HepG2 (cell line): ENCODE results near the gene MYOZ3. TPM values are rescaled to one million over a fixed set of nuclear protein-coding genes. Genes with fewer than 3 reads are reported as not detected.

Experiments
- ZMAT3 ChIP-seq: sonication (generic); formaldehyde crosslinking; conservative IDR thresholded peaks from 2 replicates; pipeline ENCODE4 v1.7.0; 2021; ENCODE audit warnings: missing genetic modification reagents
- ZNF563 ChIP-seq: sonication (generic); formaldehyde crosslinking; IDR thresholded peaks from 2 replicates; pipeline ENCODE4 v1.8.0; 2022; ENCODE audit warnings: mild to moderate bottlenecking, moderate library complexity, missing genetic modification reagents
- ZNF570 ChIP-seq: sonication (generic); formaldehyde crosslinking; IDR thresholded peaks from 2 replicates; pipeline ENCODE4 v1.4.0; 2020; ENCODE audit warnings: mild to moderate bottlenecking, missing genetic modification reagents, borderline replicate concordance
- polyA plus RNA-seq, 8 experiments: library from polyadenylated mRNA; depleted of rRNA in 3 of 8; stranded (reverse) in 7 of 8; unstranded in 1 of 8; fragments of >200 nt; fragmentation: Illumina TruSeq in 4 of 8; extraction: Trizol in 4 of 8; gene quantifications; 2 replicates each; pipeline versions ENCODE4 v1.2.1 to v1.2.3, GENCODE V29; 2011 to 2016; ENCODE audit warnings: low read depth in 4 of 8, missing spikeins in 1 of 8, mixed read lengths in 1 of 8; ENCODE audit not compliant: insufficient read depth in 1 of 8
- total RNA-seq, 5 experiments: library from RNA; depleted of rRNA; stranded (reverse); fragments of >200 nt; fragmentation: Illumina TruSeq; extraction: Trizol; gene quantifications; 2 replicates each; pipeline ENCODE4 v1.2.3, GENCODE V29; 2016; ENCODE audit warnings: low read depth in 1 of 5
- TF ChIP-seq, protein P1 (sequence below): sonication (generic); formaldehyde crosslinking; IDR thresholded peaks from 2 replicates; pipeline ENCODE4 v1.5.0; 2020; ENCODE audit warnings: missing genetic modification reagents
- TF ChIP-seq, protein P2 (sequence below): sonication (generic); formaldehyde crosslinking; IDR thresholded peaks from 2 replicates; pipeline ENCODE4 v1.4.0; 2020; ENCODE audit warnings: missing genetic modification reagents; ENCODE audit errors: not compliant biosample characterization
- TF ChIP-seq, protein P3 (sequence below): sonication (generic); formaldehyde crosslinking; IDR thresholded peaks from 2 replicates; pipeline ENCODE4 v1.8.1; 2023; ENCODE audit warnings: mild to moderate bottlenecking, inconsistent platforms, moderate library complexity, missing genetic modification reagents, borderline replicate concordance
- TF ChIP-seq, protein P4 (sequence below): sonication (generic); formaldehyde crosslinking; IDR thresholded peaks from 2 replicates; pipeline ENCODE4 v1.4.0; 2020; ENCODE audit warnings: mild to moderate bottlenecking, missing genetic modification reagents
- TF ChIP-seq, protein P5 (sequence below): sonication (generic); formaldehyde crosslinking; IDR thresholded peaks from 2 replicates; pipeline ENCODE4 v1.8.1; 2022; ENCODE audit warnings: low read depth, mild to moderate bottlenecking, missing genetic modification reagents
- TF ChIP-seq, protein P6 (sequence below): sonication (generic); formaldehyde crosslinking; IDR thresholded peaks from 2 replicates; pipeline ENCODE4 v1.4.0; 2020; ENCODE audit warnings: mild to moderate bottlenecking, low read depth, missing genetic modification reagents

The MYOZ3 gene
- total and polyA plus RNA-seq, 2 of the 13 experiments (the other 11 are each of a cell fraction or from before 2014, with no cell fraction given), result 0.05 TPM; not detected in 1

DNA sequence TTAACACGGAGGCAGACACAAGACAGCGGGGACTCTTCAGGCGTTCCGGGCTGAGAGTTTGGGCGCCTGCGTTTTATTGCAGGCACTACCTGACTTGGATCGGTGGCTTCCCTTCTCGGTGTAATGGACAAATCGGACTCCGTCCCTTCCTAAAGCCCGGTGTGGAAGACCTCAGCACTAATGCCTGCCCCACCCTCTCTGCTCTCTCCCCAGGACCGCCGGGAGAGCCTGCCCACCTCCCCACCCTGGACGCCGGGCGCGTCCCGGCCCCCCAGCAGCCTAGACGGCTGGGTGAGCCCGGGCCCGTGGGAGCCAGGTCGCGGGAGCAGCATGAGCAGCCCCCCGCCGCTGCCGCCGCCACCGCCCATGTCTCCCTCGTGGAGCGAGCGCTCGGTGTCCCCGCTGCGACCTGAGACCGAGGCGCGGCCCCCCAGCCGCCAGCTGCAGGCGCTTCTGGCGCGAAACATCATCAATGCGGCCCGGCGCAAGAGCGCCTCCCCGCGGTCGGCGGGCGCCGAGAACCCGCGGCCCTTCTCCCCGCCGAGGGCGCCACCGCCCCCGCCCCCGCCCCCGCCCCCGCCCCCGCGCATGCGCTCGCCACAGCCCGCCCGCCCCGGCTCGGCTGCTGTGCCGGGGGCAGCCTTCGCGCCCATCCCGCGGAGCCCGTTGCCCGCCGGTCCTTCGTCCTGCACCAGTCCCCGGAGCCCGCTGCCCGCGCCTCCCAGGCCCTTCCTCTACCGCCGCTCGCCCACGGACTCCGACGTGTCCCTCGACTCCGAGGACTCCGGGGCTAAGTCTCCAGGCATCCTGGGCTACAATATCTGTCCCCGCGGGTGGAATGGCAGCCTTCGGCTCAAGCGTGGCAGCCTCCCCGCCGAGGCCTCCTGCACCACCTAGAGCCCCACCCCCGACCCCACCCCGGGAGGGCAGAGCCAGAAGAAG, 4.6 kb upstream of the MYOZ3 start (continued):
- TF ChIP-seq, protein P1, sequence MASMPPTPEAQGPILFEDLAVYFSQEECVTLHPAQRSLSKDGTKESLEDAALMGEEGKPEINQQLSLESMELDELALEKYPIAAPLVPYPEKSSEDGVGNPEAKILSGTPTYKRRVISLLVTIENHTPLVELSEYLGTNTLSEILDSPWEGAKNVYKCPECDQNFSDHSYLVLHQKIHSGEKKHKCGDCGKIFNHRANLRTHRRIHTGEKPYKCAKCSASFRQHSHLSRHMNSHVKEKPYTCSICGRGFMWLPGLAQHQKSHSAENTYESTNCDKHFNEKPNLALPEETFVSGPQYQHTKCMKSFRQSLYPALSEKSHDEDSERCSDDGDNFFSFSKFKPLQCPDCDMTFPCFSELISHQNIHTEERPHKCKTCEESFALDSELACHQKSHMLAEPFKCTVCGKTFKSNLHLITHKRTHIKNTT (CRISPR knock-in tag), result no peak
- TF ChIP-seq, protein P2, sequence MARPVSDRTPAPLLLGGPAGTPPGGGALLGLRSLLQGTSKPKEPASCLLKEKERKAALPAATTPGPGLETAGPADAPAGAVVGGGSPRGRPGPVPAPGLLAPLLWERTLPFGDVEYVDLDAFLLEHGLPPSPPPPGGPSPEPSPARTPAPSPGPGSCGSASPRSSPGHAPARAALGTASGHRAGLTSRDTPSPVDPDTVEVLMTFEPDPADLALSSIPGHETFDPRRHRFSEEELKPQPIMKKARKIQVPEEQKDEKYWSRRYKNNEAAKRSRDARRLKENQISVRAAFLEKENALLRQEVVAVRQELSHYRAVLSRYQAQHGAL (CRISPR knock-in tag), result no peak
- TF ChIP-seq ZNF563 (CRISPR knock-in tag) (no peak), ZMAT3 (0 out of 2 replicates have a peak, but pooled peaks have one; percentile 31), ZNF570 (CRISPR knock-in tag) (no peak)
- TF ChIP-seq, protein P3, sequence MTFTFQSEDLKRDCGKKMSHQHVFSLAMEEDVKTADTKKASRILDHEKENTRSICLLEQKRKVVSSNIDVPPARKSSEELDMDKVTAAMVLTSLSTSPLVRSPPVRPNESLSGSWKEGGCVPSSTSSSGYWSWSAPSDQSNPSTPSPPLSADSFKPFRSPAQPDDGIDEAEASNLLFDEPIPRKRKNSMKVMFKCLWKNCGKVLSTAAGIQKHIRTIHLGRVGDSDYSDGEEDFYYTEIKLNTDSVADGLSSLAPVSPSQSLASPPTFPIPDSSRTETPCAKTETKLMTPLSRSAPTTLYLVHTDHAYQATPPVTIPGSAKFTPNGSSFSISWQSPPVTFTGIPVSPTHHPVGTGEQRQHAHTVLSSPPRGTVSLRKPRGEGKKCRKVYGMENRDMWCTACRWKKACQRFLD (CRISPR knock-in tag), result no peak
- TF ChIP-seq, protein P4, sequence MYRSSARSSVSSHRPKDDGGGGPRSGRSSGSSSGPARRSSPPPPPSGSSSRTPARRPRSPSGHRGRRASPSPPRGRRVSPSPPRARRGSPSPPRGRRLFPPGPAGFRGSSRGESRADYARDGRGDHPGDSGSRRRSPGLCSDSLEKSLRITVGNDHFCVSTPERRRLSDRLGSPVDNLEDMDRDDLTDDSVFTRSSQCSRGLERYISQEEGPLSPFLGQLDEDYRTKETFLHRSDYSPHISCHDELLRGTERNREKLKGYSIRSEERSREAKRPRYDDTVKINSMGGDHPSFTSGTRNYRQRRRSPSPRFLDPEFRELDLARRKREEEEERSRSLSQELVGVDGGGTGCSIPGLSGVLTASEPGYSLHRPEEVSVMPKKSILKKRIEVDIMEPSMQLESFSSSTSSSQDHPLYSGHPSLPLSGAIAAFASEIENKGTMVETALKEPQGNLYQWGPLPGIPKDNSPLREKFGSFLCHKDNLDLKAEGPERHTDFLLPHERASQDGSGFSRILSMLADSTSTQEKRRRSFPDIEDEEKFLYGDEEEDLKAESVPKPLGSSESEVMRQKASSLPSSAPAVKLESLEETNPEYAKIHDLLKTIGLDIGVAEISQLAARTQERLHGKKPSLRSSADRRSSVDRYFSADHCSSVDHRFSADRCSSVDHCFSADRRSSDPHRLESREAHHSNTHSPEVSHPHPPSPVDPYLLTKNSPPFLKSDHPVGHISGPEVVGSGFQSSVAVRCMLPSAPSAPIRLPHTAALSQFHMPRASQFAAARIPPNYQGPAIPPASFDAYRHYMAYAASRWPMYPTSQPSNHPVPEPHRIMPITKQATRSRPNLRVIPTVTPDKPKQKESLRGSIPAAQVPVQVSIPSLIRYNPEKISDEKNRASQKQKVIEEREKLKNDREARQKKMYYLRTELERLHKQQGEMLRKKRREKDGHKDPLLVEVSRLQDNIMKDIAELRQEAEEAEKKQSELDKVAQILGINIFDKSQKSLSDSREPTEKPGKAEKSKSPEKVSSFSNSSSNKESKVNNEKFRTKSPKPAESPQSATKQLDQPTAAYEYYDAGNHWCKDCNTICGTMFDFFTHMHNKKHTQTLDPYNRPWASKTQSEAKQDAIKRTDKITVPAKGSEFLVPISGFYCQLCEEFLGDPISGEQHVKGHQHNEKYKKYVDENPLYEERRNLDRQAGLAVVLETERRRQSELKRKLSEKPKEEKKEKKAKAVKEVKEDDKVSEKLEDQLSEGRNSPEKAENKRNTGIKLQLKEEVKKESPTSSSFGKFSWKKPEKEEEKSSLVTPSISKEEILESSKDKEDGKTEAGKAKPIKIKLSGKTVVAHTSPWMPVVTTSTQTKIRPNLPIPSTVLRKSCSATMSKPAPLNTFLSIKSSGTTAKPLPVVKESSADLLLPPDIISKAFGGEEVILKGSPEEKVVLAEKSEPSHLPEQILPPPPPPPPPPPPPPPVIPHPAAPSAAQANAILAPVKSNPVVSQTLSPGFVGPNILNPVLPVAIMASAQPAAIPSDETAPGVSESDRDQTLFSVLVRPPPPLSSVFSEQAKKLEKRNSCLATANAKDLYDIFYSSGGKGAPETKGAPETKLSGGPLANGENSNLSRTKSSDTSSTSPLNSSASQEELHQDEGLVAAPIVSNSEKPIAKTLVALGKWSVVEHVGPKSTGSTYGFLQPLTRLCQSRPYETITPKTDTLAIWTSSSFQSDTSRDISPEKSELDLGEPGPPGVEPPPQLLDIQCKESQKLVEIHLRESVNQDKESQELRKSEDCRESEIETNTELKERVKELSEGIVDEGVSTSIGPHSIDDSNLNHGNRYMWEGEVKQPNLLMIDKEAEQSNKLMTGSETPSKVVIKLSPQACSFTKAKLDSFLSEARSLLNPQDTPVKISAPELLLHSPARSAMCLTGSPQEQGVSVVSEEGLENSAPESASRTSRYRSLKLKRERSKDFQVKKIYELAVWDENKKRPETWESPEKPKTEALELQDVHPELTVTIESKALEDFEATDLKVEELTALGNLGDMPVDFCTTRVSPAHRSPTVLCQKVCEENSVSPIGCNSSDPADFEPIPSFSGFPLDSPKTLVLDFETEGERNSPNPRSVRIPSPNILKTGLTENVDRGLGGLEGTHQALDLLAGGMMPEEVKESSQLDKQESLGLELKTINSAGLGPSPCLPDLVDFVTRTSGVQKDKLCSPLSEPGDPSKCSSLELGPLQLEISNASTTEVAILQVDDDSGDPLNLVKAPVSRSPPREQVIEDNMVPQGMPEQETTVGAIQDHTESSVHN (CRISPR knock-in tag), result no peak
- TF ChIP-seq, protein P5, sequence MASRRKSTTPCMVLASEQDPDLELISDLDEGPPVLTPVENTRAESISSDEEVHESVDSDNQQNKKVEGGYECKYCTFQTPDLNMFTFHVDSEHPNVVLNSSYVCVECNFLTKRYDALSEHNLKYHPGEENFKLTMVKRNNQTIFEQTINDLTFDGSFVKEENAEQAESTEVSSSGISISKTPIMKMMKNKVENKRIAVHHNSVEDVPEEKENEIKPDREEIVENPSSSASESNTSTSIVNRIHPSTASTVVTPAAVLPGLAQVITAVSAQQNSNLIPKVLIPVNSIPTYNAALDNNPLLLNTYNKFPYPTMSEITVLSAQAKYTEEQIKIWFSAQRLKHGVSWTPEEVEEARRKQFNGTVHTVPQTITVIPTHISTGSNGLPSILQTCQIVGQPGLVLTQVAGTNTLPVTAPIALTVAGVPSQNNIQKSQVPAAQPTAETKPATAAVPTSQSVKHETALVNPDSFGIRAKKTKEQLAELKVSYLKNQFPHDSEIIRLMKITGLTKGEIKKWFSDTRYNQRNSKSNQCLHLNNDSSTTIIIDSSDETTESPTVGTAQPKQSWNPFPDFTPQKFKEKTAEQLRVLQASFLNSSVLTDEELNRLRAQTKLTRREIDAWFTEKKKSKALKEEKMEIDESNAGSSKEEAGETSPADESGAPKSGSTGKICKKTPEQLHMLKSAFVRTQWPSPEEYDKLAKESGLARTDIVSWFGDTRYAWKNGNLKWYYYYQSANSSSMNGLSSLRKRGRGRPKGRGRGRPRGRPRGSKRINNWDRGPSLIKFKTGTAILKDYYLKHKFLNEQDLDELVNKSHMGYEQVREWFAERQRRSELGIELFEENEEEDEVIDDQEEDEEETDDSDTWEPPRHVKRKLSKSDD (CRISPR knock-in tag), result no peak
- TF ChIP-seq, protein P6, sequence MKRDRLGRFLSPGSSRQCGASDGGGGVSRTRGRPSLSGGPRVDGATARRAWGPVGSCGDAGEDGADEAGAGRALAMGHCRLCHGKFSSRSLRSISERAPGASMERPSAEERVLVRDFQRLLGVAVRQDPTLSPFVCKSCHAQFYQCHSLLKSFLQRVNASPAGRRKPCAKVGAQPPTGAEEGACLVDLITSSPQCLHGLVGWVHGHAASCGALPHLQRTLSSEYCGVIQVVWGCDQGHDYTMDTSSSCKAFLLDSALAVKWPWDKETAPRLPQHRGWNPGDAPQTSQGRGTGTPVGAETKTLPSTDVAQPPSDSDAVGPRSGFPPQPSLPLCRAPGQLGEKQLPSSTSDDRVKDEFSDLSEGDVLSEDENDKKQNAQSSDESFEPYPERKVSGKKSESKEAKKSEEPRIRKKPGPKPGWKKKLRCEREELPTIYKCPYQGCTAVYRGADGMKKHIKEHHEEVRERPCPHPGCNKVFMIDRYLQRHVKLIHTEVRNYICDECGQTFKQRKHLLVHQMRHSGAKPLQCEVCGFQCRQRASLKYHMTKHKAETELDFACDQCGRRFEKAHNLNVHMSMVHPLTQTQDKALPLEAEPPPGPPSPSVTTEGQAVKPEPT (CRISPR knock-in tag), result no peak
